GM12878 (cell line): Measurements from ENCODE around the gene MACROD2.

ENCODE experiments used
- CEBPB ChIP-seq, 2 experiments: fragments of 150-350 bp in 1 of 2; IDR thresholded peaks; 2 replicates each; pipeline ENCODE4 v1.6.1; 2012 to 2014; ENCODE audit warnings: low read depth in 2 of 2, low read length in 2 of 2, borderline replicate concordance in 1 of 2, inconsistent platforms in 1 of 2
- CTCF ChIP-seq, 3 experiments: IDR thresholded peaks in 2 of 3; conservative IDR thresholded peaks in 1 of 3; 2 replicates each; pipeline ENCODE4 v1.5.1; 2011; ENCODE audit warnings: low read depth in 3 of 3, low read length in 3 of 3, mild to moderate bottlenecking in 3 of 3, control low read depth in 2 of 3, moderate library complexity in 2 of 3, inconsistent platforms in 1 of 3, mixed read lengths in 1 of 3; ENCODE audit not compliant: control insufficient read depth in 2 of 3, insufficient read depth in 1 of 3; ENCODE audit errors: extremely low read depth in 1 of 3
- EP300 ChIP-seq, 2 experiments: fragments of 150-350 bp in 1 of 2; IDR thresholded peaks; 2 replicates each; pipeline ENCODE4 v1.6.1; 2011 to 2012; ENCODE audit warnings: low read depth in 2 of 2, low read length in 2 of 2, borderline replicate concordance in 1 of 2, improper control_type of control experiment in 1 of 2, inconsistent platforms in 1 of 2; ENCODE audit not compliant: control insufficient read depth in 1 of 2
- POLR2A ChIP-seq: IDR thresholded peaks from 2 replicates; pipeline ENCODE4 v1.6.1; 2011; ENCODE audit warnings: low read depth, mild to moderate bottlenecking, low read length
- STAT3 ChIP-seq: IDR thresholded peaks from 2 replicates; pipeline ENCODE4 v1.6.1; 2011; ENCODE audit warnings: low read depth, low read length, improper control_type of control experiment
- ZBTB33 ChIP-seq: fragments of 450-650 bp; IDR thresholded peaks from 2 replicates; pipeline ENCODE4 v1.6.1; 2017; ENCODE audit warnings: mild to moderate bottlenecking

DNA sequence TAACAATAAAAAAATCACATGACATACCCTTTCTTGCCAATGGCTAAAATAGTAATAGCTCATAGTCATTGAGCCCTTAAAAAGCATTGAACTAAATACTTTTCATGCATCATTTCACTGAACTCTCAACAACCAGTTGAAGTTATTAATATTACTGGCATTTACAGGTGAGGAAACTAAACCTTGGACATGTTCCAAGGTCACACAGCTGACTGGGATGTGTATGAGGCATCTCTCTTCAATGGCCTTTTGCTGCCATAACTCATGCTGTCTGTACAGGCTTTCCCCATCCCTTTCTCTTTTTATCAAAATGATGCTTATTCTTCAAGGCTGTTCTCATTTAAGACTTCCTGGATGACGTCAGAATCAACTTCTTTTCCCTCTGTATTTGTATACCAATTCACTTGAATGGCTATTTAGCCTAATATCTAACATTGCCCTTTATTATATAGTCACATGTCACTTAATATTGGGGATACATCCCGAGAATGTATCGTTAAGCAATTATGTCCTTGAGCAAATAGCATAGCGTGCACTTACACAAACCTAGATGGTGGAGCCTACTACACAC, 2101.5 kb downstream of the MACROD2 start:
- TF ChIP-seq CEBPB (IDR thresholded peaks at IDR 0.05; ENCODE audit: borderline replicate concordance in 1 of 2, low read depth in 2 of 2, low read length in 2 of 2) (no peak), POLR2A (no peak), STAT3 (no peak), ZBTB33 (no peak), EP300 (IDR thresholded peaks at IDR 0.05; ENCODE audit: borderline replicate concordance in 1 of 2, control insufficient read depth in 1 of 2, low read depth in 2 of 2, low read length in 2 of 2) (no peak), CTCF (IDR thresholded peaks at IDR 0.05 in 2 of 3, conservative IDR thresholded peaks at IDR 0.05 in 1 of 3; ENCODE audit: control insufficient read depth in 2 of 3, extremely low read depth in 1 of 3, insufficient read depth in 1 of 3, low read depth in 3 of 3, low read length in 3 of 3) (no peak)
